Neural cell (in vitro differentiated cells): ENCODE results near the gene RAMP2. TPM values are rescaled to one million over a fixed set of nuclear protein-coding genes. Genes with fewer than 3 reads are reported as not detected.

Source experiments
- H2AFZ ChIP-seq: fragments of 200-600, 300-800 bp; sonication (generic), shearing (Covaris generic); 2 replicates; pipeline ENCODE4 v1.6.0; 2014; ENCODE audit warnings: low read depth, mild to moderate bottlenecking, antibody characterized with exemption, low read length, moderate library complexity
- H3F3A ChIP-seq: fragments of 200-600 bp; shearing (Covaris generic); 2 replicates; pipeline ENCODE4 v1.6.1; 2016; ENCODE audit warnings: mild to moderate bottlenecking, moderate library complexity, mixed read lengths, antibody characterized with exemption, low read length; ENCODE audit not compliant: insufficient read depth, poor library complexity, severe bottlenecking
- H3K27ac ChIP-seq: fragments of 200-600, 300-800 bp; sonication (generic), shearing (Covaris generic); 2 replicates; pipeline ENCODE4 v1.5.1; 2014; ENCODE audit warnings: mild to moderate bottlenecking, low read length, moderate library complexity
- H3K27me3 ChIP-seq: fragments of 300-800, 200-600 bp; sonication (generic), shearing (Covaris generic); 2 replicates; pipeline ENCODE4 v1.6.0; 2014; ENCODE audit warnings: mild to moderate bottlenecking, low read depth, low read length, moderate library complexity; ENCODE audit not compliant: insufficient read depth
- H3K36me3 ChIP-seq: fragments of 300-800, 200-600 bp; sonication (generic), shearing (Covaris generic); 2 replicates; pipeline ENCODE4 v1.5.1; 2014; ENCODE audit warnings: mild to moderate bottlenecking, antibody characterized with exemption, low read length, moderate library complexity; ENCODE audit not compliant: insufficient read depth
- H3K4me2 ChIP-seq: fragments of 300-800, 200-600 bp; sonication (generic), shearing (Covaris generic); 2 replicates; pipeline ENCODE4 v1.6.0; 2014; ENCODE audit warnings: mild to moderate bottlenecking, low read length
- H3K4me3 ChIP-seq: fragments of 300-800, 200-600 bp; sonication (generic), shearing (Covaris generic); 2 replicates; pipeline ENCODE4 v1.5.1; 2014; ENCODE audit warnings: mild to moderate bottlenecking, low read length, moderate library complexity
- H3K79me2 ChIP-seq: fragments of 200-600 bp; shearing (Covaris generic); replicated peaks from 2 replicates; pipeline ENCODE4 v1.6.0; 2014; ENCODE audit warnings: mild to moderate bottlenecking, low read length, moderate library complexity; ENCODE audit not compliant: insufficient read depth
- H3K9ac ChIP-seq: fragments of 300-800, 200-600 bp; sonication (generic), shearing (Covaris generic); 2 replicates; pipeline ENCODE4 v1.6.1; 2016; ENCODE audit warnings: mild to moderate bottlenecking, low read length, mixed read lengths
- H3K9me2 ChIP-seq: fragments of 200-600 bp; shearing (Covaris generic); 2 replicates; pipeline ENCODE4 v1.6.1; 2016; ENCODE audit warnings: mild to moderate bottlenecking, low read length, mixed read lengths; ENCODE audit not compliant: insufficient read depth
- H3K9me3 ChIP-seq: fragments of 200-600, 300-800 bp; sonication (generic), shearing (Covaris generic); 2 replicates; pipeline ENCODE4 v1.6.1; 2016; ENCODE audit warnings: mild to moderate bottlenecking, mixed run types, low read length, moderate library complexity, mixed read lengths
- H4K20me1 ChIP-seq: fragments of 200-600 bp; shearing (Covaris generic); 2 replicates; pipeline ENCODE4 v1.6.1; 2016; ENCODE audit warnings: mild to moderate bottlenecking, mixed run types; ENCODE audit not compliant: insufficient read depth
- EP300 ChIP-seq: fragments of 450-650 bp; conservative IDR thresholded peaks from 2 replicates; pipeline ENCODE4 v1.6.1; 2014; ENCODE audit warnings: antibody characterized with exemption, mild to moderate bottlenecking, moderate library complexity; ENCODE audit not compliant: poor library complexity, severe bottlenecking
- EZH2 ChIP-seq: fragments of 200-600, 300-800 bp; shearing (Covaris generic), sonication (generic); IDR thresholded peaks from 2 replicates; pipeline ENCODE4 v1.6.1; 2014; ENCODE audit warnings: antibody characterized with exemption, low read length, borderline replicate concordance, mild to moderate bottlenecking; ENCODE audit not compliant: insufficient read depth, poor library complexity, severe bottlenecking
- MXI1 ChIP-seq: fragments of 450-650 bp; conservative IDR thresholded peaks from 2 replicates; pipeline ENCODE4 v1.6.1; 2014; ENCODE audit warnings: antibody characterized with exemption, mild to moderate bottlenecking; ENCODE audit not compliant: poor library complexity, severe bottlenecking
- POLR2AphosphoS5 ChIP-seq: IDR thresholded peaks from 2 replicates; pipeline ENCODE4 v1.6.1; 2012
- RAD21 ChIP-seq: fragments of 450-650 bp; conservative IDR thresholded peaks from 2 replicates; pipeline ENCODE4 v1.6.1; 2014; ENCODE audit warnings: antibody characterized with exemption, mild to moderate bottlenecking, moderate library complexity
- REST ChIP-seq: IDR thresholded peaks from 2 replicates; pipeline ENCODE4 v1.6.1; 2012; ENCODE audit warnings: borderline replicate concordance
- SMC3 ChIP-seq: fragments of 450-650 bp; conservative IDR thresholded peaks from 2 replicates; pipeline ENCODE4 v1.6.1; 2014; ENCODE audit warnings: antibody characterized with exemption, mild to moderate bottlenecking, moderate library complexity; ENCODE audit not compliant: poor library complexity
- TAF1 ChIP-seq: IDR thresholded peaks from 2 replicates; pipeline ENCODE4 v1.6.1; 2012; ENCODE audit warnings: low read depth
- polyA plus RNA-seq: library from polyadenylated mRNA; depleted of rRNA; stranded (reverse); fragments of >200 nt; gene quantifications from 2 replicates; pipeline ENCODE4 v1.2.3, GENCODE V29; 2014
- TF ChIP-seq, protein P1 (sequence below): fragments of 450-650 bp; IDR thresholded peaks from 2 replicates; pipeline ENCODE4 v1.5.1; 2014; ENCODE audit warnings: antibody characterized with exemption, mild to moderate bottlenecking, moderate library complexity; ENCODE audit not compliant: poor library complexity, severe bottlenecking

RAMP2 gene
- polyA plus RNA-seq, 1 donor from 2014 or later: 2.1 TPM

- H3K27me3 ChIP-seq: peaks cover 3% of the 10 kb centered on the region
- no peaks in the 10 kb centered on the region for H3K9me2 ChIP-seq
- no peak overlapping the region for H3K4me2 ChIP-seq
- H4K20me1 ChIP-seq: no peaks in the 10 kb centered on the region
- H3K27ac ChIP-seq: no peak overlapping the region
- H3F3A ChIP-seq: no peaks in the 10 kb centered on the region
- no peaks in the 10 kb centered on the region for H3K36me3 ChIP-seq
- H3K9ac ChIP-seq: no peak overlapping the region
- H2AFZ ChIP-seq: no peak overlapping the region
- H3K4me3 ChIP-seq: no peak overlapping the region
- H3K9me3 ChIP-seq: no peaks in the 10 kb centered on the region
- no peaks in the 10 kb centered on the region for H3K79me2 ChIP-seq
- TF ChIP-seq MXI1 (no peak), TAF1 (no peak), SMC3 (no peak), EZH2 (no peak)
- TF ChIP-seq, protein P1, sequence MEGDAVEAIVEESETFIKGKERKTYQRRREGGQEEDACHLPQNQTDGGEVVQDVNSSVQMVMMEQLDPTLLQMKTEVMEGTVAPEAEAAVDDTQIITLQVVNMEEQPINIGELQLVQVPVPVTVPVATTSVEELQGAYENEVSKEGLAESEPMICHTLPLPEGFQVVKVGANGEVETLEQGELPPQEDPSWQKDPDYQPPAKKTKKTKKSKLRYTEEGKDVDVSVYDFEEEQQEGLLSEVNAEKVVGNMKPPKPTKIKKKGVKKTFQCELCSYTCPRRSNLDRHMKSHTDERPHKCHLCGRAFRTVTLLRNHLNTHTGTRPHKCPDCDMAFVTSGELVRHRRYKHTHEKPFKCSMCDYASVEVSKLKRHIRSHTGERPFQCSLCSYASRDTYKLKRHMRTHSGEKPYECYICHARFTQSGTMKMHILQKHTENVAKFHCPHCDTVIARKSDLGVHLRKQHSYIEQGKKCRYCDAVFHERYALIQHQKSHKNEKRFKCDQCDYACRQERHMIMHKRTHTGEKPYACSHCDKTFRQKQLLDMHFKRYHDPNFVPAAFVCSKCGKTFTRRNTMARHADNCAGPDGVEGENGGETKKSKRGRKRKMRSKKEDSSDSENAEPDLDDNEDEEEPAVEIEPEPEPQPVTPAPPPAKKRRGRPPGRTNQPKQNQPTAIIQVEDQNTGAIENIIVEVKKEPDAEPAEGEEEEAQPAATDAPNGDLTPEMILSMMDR: no peak
Measured at GRCh38 chr17:42804918-42805367, 43.9 kb downstream of the RAMP2 start.

- H3K9ac ChIP-seq: no peak overlapping the region
- H3F3A ChIP-seq: no peaks in the 10 kb centered on the region
- no peak overlapping the region for H2AFZ ChIP-seq
- H3K9me3 ChIP-seq: no peaks in the 10 kb centered on the region
- no peak overlapping the region for H3K27ac ChIP-seq
- H3K4me3 ChIP-seq: no peak overlapping the region
- TF ChIP-seq RAD21: no peak
- no peak for TF ChIP-seq REST
- TF ChIP-seq POLR2AphosphoS5: no peak
- TF ChIP-seq SMC3: no peak
- peaks cover 3% of the 10 kb centered on the region for H3K27me3 ChIP-seq
- no peaks in the 10 kb centered on the region for H3K36me3 ChIP-seq
- H3K9me2 ChIP-seq: no peaks in the 10 kb centered on the region
- H4K20me1 ChIP-seq: no peaks in the 10 kb centered on the region
- no peaks in the 10 kb centered on the region for H3K79me2 ChIP-seq
- no peak overlapping the region for H3K4me2 ChIP-seq
Measured at GRCh38 chr17:42806249-42806648, 45.2 kb downstream of the RAMP2 start.

GRCh38 chr17:42809250-42809649 is 48.2 kb downstream of the RAMP2 start:
- Histone ChIP-seq H3K9me3 (no peaks in the 10 kb centered on the region), H4K20me1 (no peaks in the 10 kb centered on the region), H3K27me3 (no peaks in the 10 kb centered on the region), H3K4me3 (no peak overlapping the region), H3K9ac (no peak overlapping the region), H3K79me2 (no peaks in the 10 kb centered on the region), H3K4me2 (no peak overlapping the region), H3K27ac (no peak overlapping the region), H3K36me3 (no peaks in the 10 kb centered on the region), H2AFZ (no peak overlapping the region), H3K9me2 (no peaks in the 10 kb centered on the region), H3F3A (no peaks in the 10 kb centered on the region)
- no peak for TF ChIP-seq MXI1
- TF ChIP-seq, protein P1: no peak
- TF ChIP-seq SMC3: no peak
- TF ChIP-seq EP300: no peak
- TF ChIP-seq EZH2: no peak
